Hematopoietic multipotent progenitor cell treated with erythropoietin and hydrocortisone succinate and interleukin-3 and kit ligand, for 8 days (in vitro differentiated cells): ENCODE measurements around the gene TARS3.

Experiments used
- DNase-seq: peaks from one replicate; pipeline ENCODE4 v3.0.0-alpha.2; 2015

TARS3 gene

DNA sequence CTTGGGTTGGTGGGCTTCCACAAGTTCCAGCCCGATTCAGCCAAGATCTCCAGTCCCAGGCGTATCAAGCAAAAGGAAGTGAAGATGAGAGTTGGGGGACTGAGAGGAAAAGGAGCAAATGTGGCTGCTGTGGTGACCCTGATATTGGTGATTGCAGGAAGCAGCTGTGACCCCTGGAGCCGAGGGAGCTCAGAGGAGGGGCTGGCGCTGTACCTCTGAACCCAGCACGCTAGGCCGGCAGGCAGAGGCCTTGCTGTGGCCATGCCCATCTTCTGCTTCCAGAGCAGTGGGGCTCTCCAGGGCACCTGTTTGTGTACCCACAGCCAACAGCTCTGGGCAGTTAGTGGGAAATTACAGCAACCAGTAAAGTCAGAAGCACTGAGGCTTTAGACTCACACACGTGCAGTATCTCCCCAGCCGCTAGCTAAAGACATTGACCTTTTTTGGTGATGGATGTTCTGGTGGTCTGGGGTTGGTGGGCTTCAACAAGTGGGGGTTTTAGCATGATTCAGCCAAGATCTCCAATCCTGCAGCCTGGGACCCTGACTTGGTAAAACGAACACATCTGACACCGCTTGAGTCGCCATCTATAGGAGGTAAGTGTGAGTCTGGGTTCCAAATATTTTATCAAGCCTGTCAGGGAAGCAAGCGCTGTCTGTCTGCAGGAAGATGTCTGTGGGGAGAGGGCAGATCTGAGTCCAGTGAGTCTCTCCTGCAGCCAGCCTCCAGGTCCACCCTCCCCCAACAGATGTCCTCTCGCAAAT is 105.2 kb downstream of the TARS3 start:
- no peak for DNase-seq

DNA sequence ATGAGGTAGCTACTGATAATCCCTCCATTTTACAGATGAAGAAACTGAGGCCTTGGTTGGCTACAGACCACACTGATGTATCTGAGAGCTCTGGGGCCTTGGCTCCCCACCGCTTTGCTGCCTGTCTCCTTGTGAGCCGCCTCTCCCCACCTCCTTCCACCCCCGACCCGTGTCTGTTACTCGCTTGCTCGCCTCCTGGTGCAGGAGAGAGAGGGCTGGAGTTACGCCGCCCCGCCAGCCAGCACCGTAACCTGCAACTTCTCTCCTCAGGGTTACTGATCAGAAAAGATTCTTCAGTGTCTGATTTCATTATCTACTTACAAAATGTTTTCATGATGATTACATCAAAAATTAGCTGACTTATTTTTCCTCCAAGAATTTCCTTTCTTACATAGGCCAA is 106.2 kb downstream of the TARS3 start:
- no peak for DNase-seq

DNA sequence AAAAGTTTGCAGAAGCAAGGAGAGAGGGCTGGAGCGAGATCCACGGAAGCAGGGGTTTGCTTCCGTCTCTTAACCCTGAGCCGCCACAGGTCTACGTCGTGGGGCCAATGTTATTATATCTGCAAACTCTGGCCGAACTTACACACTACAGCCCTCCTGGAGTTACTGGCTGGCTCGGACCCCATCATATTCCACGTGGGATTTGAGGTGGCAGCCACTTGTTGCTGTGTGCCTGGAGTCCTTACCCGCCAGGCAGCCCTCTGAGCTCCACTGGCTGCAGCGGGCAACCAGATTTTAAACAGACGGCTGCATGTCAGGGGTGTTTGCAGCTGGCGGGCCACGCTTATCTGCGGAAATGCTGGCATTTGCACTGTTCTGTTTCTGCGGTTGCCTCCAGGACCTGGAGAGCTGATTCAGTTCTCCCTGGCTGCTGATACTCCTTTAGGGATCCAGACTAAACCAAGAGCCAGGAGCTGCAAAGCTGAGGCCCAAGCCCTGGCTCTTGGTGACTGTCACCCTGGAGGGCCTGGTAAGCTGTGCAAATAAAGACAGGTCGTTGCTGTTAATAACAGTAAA is 106.8 kb downstream of the TARS3 start:
- DNase-seq, result no peak

DNA sequence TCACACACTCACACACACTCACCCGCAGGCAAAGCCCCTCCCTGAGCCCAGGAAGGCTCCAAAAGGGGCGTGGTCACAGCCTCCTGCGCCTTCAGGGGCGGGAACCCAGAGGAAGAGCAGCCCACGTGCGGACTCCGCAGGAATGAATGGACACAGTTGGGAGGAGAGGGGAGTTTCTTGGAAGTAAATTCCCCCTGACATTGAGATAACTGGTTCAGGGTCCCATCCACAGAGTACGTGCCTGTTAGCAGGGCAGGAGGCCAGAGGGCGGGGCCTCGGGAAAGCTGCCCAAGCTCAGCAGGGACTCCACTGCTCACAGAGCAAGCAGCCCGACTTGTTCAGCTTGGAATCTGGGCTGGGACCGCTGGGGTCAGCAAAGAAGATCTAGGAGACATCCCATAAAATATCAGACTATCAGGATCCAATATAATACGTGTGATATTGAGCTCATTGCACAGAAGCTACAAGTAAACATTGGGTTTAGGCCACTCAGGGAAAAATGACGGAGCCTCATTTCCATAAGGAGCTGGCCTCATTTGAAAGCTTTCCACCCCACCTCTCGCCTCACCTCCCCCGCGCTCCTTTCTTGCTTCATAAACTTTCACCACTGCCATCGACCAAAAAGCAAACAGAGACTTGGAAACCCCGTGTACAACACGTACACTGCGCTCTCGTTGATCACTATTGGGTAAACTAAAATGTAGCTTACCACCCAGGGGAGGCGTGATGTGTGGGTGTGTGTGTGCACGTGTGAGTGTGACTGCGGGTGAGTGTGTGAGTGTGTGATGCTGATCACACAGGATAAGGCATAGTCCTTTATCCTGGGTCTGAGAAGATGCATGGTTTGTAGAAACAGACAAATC is 108.1 kb downstream of the TARS3 start:
- DNase-seq, result no peak

DNA sequence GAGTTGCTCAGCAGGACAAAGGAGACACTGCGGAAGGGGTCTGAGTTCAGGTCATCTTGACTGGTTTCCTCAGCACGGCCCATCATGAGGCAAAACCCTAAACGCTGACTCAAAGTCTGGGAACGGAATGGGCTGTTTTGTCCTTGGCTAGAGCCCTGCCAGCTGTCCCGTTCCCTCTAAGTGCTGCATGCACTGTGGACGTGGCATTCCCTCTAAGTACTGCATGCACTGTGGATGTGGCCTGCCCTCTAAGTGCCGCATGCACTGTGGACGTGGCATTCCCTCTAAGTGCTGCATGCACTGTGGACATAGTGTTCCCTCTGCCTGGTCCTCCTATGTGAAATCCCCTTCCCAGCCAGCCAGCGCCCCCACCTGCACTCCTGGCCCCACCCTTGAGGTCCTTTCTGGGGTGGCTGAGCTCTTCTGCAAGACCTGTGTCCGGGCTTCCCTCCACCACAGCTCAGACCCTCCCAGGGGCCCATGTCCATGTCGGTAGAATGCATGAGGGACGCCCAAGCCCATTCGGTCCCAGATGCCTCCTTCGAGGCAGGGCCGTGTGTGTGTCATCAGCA is 108.8 kb downstream of the TARS3 start:
- no peak for DNase-seq

DNA sequence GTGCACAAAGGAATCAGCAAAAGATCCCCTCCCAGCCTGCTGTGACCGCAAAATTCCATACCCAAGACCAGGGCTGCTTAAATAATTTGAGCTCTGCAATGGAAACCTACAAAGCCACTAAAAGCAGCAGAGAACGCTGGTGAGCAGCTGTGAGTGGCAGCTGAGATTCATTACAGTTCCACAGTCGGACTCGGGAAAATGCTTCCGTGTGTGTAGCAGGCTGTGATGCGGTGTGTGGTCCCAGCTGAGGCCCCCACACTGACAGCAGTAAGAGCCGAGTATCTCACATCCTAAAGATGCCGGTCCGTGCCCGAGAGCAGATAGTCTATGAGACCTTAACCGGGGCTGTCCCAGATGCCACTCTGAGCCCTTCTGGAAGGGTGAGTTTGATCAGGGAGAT is 109.5 kb downstream of the TARS3 start:
- no peak for DNase-seq

DNA sequence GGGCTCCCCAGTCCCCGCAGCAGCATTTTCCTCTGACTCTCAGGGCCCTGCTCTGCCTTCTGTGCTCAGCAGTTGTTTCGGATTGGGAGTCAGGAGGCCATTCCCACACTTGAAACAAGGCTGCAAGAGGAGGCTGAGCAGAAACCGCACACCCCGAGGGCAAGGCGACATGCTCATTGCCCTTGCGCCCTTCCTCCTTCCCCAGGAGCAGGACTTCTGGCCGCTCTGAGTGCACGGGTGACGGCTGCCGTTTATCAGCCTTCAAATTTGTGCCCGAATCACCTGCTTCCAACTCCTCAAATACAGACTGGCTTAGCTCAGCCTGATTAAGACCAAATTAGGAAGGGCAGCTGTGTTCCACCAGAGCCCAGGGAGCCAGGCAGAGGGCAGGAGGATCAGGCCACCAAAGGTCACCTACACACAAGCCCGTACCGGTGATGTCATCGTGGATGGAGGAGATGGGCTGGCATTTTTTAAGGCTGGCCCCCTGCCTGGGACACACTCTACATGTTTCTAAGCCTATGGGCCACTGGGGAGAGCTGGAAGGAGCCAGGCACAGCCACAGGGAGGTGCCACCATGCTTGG is 110.2 kb downstream of the TARS3 start:
- no peak for DNase-seq

DNA sequence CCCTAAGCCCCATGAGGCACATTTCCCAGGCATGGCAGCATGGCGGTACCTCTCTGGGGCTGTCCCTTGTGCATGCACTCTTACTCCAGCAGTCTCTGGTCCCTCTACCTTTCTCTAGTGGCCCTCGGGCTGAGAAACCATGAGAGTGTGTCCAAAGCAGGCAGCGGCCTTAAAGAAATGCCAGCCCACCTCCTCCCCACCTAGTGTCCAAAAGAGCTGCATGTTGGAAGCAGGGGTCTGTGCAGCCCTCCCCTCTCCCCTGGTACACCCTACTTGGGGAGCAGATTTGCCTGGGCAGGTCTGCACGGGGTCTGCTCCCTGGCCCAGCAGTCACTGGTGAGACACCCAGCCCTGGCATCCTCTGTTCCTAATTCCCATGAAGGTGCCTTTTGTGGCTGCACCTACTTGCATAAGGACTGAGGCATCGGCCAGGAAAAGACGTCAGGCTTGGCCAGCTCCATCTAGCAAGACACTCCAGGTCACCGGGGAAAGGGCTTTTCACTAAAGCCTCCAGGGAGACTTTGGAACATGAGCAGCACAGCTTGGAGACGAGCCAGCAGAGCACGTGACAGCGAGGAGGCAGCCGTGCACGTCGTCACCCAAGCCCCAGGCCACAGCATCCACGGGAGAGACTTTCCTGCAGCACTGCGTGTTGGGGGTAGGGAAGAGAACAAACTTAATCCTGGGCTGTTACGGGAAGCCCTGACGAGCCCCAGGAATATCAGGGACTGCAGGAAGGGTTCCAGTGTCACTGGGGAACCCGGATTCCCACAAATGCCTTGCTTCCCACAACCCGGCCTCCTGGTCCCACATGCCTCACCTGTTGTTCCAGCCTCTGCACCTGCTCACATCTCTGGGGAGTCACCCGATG is 110.9 kb downstream of the TARS3 start:
- no peak for DNase-seq

DNA sequence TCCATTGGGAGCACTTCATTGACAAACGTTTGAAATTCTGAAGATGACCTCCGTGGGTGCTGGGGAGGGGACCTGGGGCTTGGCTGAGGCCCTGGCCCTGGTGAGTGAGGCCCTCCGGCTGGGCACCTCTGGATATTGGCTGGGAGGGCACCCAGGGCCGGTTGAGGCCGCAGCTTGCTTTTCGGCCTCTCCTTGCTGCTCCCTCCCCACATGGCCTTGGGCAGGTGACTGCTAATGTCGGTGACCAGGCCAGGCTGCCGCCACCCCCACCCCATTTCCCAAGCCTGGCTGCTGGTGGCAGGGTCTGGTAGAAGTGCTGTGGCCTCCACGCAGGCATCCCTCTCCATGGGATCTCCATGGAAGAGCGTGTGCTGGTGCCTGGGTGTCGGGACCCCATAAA is 111.6 kb downstream of the TARS3 start:
- DNase-seq, result no peak

DNA sequence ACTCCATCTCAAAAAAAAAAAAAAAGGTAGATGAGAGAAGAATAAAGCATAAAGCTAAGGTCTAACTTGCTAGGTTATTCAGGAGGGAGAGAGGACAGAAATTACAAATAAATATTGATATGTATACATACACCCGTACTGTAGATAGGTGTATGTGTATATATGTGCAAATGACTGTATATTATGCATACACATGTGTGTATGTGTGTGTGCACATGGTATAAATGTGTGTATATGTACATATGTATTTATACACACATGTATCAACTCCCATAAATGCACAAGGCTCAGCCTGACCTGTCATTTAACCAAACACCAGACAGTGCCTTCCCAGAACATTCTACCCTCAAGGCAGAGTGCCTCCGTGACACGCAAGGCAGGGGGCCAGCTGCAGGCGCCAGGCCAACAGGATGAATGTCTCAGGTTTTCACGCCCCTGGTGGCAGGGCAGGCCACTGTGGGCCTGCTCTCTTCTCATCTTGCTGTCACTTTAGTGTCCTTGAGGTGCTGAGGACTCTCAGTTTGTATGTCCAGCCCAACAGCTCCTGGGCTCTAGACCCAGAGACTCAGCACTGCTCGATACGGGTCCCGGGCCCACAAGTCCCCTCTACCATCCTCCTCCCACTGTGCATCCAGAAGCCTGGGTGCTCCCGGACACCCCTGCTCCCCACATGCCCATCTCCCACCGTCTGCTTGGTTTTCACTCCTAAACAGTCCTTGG is 112.5 kb downstream of the TARS3 start:
- no peak for DNase-seq

DNA sequence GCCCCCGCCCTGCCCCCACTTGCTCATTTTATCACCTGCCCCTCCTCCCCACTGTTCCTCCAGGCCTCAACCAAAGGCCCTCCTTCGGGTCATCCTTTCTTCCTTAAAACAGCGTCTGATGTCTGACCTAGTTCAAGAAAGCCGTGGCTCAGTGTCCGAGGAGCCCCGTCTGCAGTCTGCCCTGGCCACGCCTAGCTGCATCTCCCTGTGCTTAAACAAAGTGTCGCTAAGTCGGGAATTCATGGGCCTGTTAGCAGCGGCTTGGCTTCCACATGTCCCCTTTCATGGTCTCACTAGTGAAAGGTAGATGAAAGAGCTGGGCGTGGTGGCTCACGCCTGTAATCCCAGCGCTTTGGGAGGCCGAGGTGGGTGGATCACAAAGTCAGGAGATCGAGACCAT is 113.3 kb downstream of the TARS3 start:
- no peak for DNase-seq

DNA sequence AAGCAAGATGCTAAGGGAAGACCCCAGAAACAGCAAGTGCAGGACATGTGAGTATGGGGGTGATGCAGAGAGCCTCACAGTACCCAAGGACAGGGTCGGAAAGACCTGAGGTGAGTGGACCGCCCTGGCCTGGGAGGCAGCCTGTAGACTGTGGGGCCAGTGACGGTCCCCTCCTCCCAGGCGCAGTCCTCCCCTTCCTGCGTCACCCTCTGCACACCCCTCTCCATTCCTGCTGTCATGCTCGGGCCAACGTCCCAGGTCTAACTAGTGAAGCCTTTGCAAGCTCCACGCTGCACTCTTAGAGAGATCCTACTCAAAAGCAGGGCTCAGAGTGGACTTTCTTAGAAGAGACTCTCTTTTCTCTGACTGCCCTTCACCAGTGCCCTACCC is 113.7 kb downstream of the TARS3 start:
- DNase-seq, result no peak

DNA sequence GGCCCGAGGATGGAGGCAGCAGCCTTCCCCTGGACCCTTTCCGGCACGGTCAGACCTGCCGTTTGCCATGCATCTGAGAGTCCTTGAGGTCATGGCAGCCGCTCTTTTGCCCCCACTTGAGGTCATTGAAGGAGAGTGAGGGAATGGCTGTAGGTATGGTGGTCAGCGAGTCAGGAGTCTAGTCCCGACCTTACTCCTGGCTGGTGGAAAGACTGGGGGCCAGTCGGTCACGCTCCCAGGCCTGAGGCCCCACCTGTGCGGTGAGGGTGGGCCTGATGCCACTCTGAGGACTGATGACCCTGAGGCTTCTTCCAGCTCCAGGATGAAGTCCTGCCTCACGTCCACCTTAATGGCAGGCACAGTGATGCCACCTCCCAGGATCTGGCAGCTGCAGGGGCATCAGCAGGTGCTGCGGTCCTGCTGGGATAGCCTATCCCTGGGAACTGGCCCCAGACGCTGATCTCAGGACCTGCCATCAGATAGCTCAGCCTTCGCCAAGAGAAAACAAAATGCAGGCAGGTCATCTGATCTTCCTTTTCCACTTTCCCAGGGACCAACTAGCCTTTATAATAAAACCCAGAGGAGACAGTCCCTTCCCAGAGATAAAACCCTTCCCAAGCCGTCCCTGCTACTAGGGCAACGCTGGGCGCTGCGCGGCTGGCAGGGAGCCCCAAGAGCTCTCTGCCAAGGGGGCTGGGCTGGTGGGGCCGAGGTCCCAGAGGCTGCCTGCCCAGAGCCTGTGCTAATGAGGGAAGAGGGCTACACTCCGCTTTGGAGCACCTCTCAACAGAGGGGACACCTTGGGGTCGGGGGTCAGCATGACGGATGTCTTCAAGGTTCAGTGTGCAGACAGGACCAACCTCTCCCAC is 114.3 kb downstream of the TARS3 start:
- no peak for DNase-seq

DNA sequence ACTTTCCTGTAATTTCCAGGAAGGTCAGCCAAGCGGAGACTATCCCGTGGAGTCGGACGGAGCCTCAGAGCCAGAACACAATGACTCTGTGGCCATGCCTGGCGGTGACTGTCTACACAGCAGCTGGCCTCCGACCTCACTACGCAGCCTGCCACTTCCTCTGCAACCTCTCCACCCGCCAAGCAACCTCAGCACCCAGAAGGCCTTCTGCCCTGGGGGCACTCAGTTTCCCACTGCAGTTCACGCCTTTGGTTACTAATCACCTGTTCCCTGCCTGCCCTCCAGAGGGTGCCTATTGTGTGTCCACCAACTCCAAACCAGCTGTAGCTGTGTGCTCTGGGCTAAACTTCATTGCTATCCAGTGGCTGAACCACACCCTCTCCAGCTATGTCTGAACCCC is 116.1 kb downstream of the TARS3 start:
- DNase-seq, result no peak

DNA sequence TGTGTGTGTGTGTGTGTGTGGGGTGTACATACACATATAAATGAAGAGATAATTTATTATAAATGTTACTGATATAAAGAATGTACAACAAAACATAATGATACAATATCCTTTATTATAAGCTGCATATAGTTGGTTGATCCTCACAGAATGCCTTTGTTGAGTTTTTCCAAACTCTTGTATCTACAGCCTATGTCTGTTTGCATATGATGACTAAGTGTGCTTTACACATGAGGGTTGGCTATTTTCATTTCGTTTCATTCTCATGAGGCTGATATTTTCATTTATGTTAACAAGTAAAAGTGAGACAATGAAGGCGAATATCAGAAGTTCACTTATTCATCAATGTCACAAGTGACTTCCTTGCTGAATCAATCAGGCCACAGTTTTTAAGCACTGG is 117.2 kb downstream of the TARS3 start:
- DNase-seq, result no peak

DNA sequence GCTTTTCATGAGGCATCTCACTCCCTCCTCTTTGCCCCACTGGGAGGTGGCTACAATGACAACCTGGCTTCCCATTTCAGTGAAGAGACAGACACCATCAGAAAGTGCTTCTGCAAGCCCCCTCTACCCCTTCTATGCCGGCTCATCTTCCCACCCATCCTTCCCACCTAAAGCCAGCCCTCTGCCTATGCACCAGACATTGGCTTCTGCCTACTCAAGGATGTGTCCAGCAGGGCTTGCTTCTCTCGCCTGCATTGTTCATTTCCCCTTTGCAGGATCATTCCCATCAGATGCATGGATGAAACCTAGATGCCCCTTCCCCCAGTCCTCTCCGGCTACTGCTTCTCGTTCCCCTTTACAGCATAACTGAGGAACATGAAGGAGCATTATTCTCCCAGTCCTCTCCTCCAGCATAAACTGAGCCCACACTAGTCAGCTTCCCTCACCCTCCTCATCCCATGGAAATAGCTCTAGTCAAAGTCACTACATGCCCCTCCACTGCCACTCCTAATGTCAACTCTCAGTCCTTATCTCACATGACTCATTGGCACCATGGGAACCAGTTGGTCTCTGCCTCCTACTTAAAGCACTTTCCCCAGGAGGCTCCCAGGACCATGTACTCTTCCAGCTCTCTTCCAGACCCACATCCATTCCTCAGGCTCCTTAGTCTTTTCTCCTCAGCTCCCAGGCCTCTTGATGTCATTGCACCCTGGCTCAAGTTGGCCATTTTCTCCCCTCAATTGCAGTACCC is 120.0 kb downstream of the TARS3 start:
- no peak for DNase-seq
